ENCODE data around the gene HYAL4. TPM values are rescaled to one million over a fixed set of nuclear protein-coding genes. Genes with fewer than 3 reads are reported as not detected.
"Not testable (repeated sequence)": the region's sequence is repeated elsewhere in the genome, so short reads cannot be mapped to it uniquely, and the experiment has no call there.

Gene HYAL4
- total RNA-seq, 2 donors from 2014 or later: not detected

DNA sequence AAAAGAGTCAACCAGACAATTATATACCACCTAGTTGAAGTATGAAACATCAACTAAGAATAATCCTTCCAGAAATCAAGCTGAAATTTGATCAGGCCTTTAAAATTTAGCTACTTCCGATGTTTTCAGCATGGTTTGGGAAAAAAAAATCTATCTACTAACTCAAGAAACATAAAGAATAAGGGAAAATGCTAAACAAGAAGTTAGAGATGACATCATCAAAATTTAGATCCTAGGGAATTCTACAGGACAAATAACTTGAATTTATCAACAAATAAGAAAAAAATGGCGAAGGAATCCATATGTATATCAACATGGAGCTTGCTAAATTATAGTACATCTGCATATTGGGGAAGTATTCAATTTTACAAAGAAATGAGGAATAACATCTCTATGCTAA is 36.3 kb downstream of the HYAL4 start:
- H3K4me1 ChIP-seq: no peaks in the 10 kb centered on the region
- 90 to 92% methylated on average over 2 of the region's 2 CpGs for WGBS, 2 donors
- H3K4me3 ChIP-seq: no peak overlapping the region
- intact Hi-C loops (cut with DNase I): no loop called here
- H3K27me3 ChIP-seq: no peaks in the 10 kb centered on the region
- no peak overlapping the region for H3K27ac ChIP-seq
- ATAC-seq (no peak), DNase-seq (no peak)
- H3K9me3 ChIP-seq: no peaks in the 10 kb centered on the region
- H3K36me3 ChIP-seq (replicated peaks in 1 of 2; ENCODE audit: insufficient read depth in 1 of 2, low read depth in 2 of 2): no peaks in the 10 kb centered on the region
- TF ChIP-seq, protein P1, sequence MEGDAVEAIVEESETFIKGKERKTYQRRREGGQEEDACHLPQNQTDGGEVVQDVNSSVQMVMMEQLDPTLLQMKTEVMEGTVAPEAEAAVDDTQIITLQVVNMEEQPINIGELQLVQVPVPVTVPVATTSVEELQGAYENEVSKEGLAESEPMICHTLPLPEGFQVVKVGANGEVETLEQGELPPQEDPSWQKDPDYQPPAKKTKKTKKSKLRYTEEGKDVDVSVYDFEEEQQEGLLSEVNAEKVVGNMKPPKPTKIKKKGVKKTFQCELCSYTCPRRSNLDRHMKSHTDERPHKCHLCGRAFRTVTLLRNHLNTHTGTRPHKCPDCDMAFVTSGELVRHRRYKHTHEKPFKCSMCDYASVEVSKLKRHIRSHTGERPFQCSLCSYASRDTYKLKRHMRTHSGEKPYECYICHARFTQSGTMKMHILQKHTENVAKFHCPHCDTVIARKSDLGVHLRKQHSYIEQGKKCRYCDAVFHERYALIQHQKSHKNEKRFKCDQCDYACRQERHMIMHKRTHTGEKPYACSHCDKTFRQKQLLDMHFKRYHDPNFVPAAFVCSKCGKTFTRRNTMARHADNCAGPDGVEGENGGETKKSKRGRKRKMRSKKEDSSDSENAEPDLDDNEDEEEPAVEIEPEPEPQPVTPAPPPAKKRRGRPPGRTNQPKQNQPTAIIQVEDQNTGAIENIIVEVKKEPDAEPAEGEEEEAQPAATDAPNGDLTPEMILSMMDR (IDR thresholded peaks at IDR 0.05): no peak
- TF ChIP-seq POLR2A (IDR thresholded peaks at IDR 0.05): no peak

DNA sequence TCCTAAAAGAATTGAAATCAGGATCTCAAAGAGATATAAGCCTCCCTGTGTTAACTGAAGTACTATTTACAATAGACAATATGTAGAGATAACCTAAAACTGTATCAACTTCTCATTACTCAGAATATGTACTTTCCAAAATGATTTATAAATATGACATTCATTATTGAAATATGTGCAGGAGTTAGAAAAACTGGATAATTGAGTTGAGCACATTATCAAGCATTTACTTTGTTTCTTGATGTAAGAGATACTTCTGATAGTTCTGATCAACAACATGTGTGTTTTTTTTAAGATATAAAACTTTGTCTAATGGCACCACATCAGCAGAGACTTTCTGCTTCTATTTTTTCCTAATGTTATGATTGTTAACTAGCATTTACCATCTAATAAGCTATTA is 38.2 kb downstream of the HYAL4 start:
- Histone ChIP-seq H3K4me1 (no peaks in the 10 kb centered on the region), H3K27me3 (no peaks in the 10 kb centered on the region), H3K27ac (no peak overlapping the region), H3K36me3 (replicated peaks in 1 of 2; ENCODE audit: insufficient read depth in 1 of 2, low read depth in 2 of 2) (no peaks in the 10 kb centered on the region), H3K9me3 (no peaks in the 10 kb centered on the region), H3K4me3 (no peak overlapping the region)
- intact Hi-C loops (cut with DNase I): no loop called here
- ATAC-seq (no peak), DNase-seq (no peak)
- TF ChIP-seq, protein P1 (IDR thresholded peaks at IDR 0.05): no peak
- no peak for TF ChIP-seq POLR2A (IDR thresholded peaks at IDR 0.05)

DNA sequence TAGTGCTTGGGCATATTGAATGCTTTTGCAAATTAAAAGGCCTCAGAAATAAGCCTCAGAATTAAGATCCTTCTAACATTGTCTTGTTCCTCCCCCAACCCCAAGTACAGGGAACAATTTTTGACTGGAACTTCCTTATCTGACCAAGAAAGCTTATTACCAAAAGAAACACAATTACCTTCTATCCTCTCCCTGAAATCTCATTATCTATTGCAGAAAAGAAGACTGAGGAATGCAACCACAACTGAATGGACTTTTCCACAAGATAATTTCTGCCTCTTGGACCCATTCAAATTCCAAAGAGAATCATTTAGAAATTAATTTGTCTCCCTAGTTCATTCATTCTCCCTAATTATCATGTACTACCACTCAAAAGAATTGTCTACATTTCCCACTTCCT is 43.2 kb downstream of the HYAL4 start:
- no peaks in the 10 kb centered on the region for H3K36me3 ChIP-seq (replicated peaks in 1 of 2; ENCODE audit: insufficient read depth in 1 of 2, low read depth in 2 of 2)
- H3K4me3 ChIP-seq: no peak overlapping the region
- ATAC-seq (no peak), DNase-seq (no peak)
- no peak for TF ChIP-seq POLR2A (IDR thresholded peaks at IDR 0.05)
- TF ChIP-seq, protein P1 (IDR thresholded peaks at IDR 0.05): no peak
- no peak overlapping the region for H3K27ac ChIP-seq
- intact Hi-C loops (cut with DNase I): no loop called here
- no peaks in the 10 kb centered on the region for H3K4me1 ChIP-seq
- no peaks in the 10 kb centered on the region for H3K27me3 ChIP-seq
- H3K9me3 ChIP-seq: no peaks in the 10 kb centered on the region

DNA sequence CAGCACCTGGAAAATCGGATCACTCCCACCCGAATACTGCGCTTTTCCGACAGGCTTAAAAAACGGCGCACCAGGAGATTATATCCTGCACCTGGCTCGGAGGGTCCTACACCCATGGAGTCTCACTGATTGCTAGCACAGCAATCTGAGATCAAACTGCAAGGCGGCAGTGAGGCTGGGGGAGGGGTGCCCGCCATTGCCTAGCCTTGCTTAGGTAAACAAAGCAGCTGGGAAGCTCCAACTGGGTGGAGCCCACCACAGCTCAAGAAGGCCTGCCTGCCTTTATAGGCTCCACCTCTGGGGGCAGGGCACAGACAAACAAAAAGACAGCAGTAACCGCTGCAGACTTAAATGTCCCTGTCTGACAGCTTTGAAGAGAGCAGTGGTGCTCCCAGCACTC is 49.8 kb downstream of the HYAL4 start:
- not testable (repeated sequence) for DNase-seq; H3K36me3 ChIP-seq (replicated peaks in 1 of 2; ENCODE audit: insufficient read depth in 1 of 2, low read depth in 2 of 2)

DNA sequence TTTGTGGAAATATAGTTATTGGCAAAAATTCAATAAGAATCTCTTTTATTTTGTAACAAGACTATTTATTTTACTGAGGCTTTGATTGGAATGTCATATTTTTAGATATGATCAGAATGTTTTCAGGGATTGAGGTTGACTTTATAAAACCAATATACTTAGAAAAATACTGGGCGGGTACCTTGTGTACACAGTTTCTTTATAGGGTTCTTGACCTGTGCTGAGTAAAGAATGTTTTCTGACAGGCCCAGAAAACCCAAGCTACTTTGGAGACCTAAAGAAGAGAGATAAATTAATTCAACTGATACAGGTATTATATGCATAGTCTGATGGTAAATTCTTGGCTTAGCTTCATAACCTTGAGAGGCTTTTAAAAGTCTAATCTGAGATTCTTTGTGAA is 56.1 kb downstream of the HYAL4 start:
- no peak for ATAC-seq
- intact Hi-C loops (cut with DNase I): no loop called here
- no peak overlapping the region for H3K27ac ChIP-seq
- no peaks in the 10 kb centered on the region for H3K27me3 ChIP-seq
- 58 to 63% methylated on average over 1 of the region's 1 CpG for WGBS, 2 donors
- TF ChIP-seq, protein P1 (IDR thresholded peaks at IDR 0.05): no peak
- no peak for TF ChIP-seq POLR2A (IDR thresholded peaks at IDR 0.05)
- no peaks in the 10 kb centered on the region for H3K36me3 ChIP-seq (replicated peaks in 1 of 2; ENCODE audit: insufficient read depth in 1 of 2, low read depth in 2 of 2)
- DNase-seq: no peak
- H3K4me1 ChIP-seq: no peaks in the 10 kb centered on the region
- no peak overlapping the region for H3K4me3 ChIP-seq
- H3K9me3 ChIP-seq: no peaks in the 10 kb centered on the region

More for the DNA sequence above, 49.8 kb downstream of the HYAL4 start:
- H3K4me3 ChIP-seq; intact Hi-C loops (cut with DNase I); ATAC-seq; H3K4me1 ChIP-seq; H3K27me3 ChIP-seq; H3K27ac ChIP-seq; H3K9me3 ChIP-seq: not testable (repeated sequence)
- 89 to 92% methylated on average over 8 of the region's 10 CpGs for WGBS, 2 donors

Measured in body of pancreas (tissue), 4 donors.